ENCODE results near the gene TUT1. TPM values are rescaled to one million over a fixed set of nuclear protein-coding genes. Genes with fewer than 3 reads are reported as not detected.

TUT1 gene
- total RNA-seq, 1 experiment from 2014 or later: 27.2 TPM

- Histone ChIP-seq H3K36me3 (ENCODE audit: control insufficient read depth, insufficient read depth, low read length) (0 out of 2 replicates have a peak, but pooled peaks cover 3% of the 10 kb centered on the region), H3K9me3 (no peaks in the 10 kb centered on the region), H3K4me1 (peaks cover 30% of the 10 kb centered on the region), H3K4me3 (ENCODE audit: low read depth, low read length) (peak overlapping the region; percentile 87), H3K27me3 (replicated peaks; ENCODE audit: control insufficient read depth, insufficient read depth, low read length) (no peaks in the 10 kb centered on the region)
- CTCF ChIA-PET: interaction anchor here (0.5 to 2.4 kb wide), 18 partner anchors 8 to 357 kb away, joined by 3 to 19 read pairs (median 4); partner anchors contain the start of genes B3GAT3, C11orf98, CSKMT and EEF1G
- POLR2A ChIA-PET: interaction anchor here (0.6 to 1.6 kb wide), 7 partner anchors 10 to 221 kb away, joined by 3 to 8 read pairs (median 6); partner anchors contain the start of genes B3GAT3, C11orf98, CSKMT and EEF1G
- H3K36me3 Mint-ChIP-seq (ENCODE audit: insufficient read depth, unreplicated experiment): peaks cover 49% of the 10 kb centered on the region
- H3K27me3 Mint-ChIP-seq (ENCODE audit: insufficient read depth, unreplicated experiment): no peaks in the 10 kb centered on the region
- BruUV-seq (replicated peaks): no TSS peak
- peak in 1 of 2 experiments; percentile 40 for DNase-seq
- intact Hi-C loops (cut with micrococcal nuclease; ENCODE audit: unreplicated experiment): loop anchor here (1.0 to 5.0 kb wide), 3 partner anchors 9 to 35 kb away; partner anchors contain the start of genes B3GAT3, GANAB and TUT1
- TF ChIP-seq CTCF (IDR thresholded peaks at IDR 0.05; ENCODE audit: insufficient read depth in 1 of 2, low read depth in 1 of 2, low read length in 1 of 2, severe bottlenecking in 1 of 2, unreplicated experiment in 1 of 2): no peak
- peaks cover 41% of the 10 kb centered on the region for H3K4me1 Mint-ChIP-seq (ENCODE audit: low read depth, unreplicated experiment)
- H3K9me3 Mint-ChIP-seq (ENCODE audit: unreplicated experiment): no peaks in the 10 kb centered on the region
- H3K4me3 Mint-ChIP-seq (ENCODE audit: unreplicated experiment): peak overlapping the region; percentile 97
- peak overlapping the region; percentile 93 for H3K27ac Mint-ChIP-seq (ENCODE audit: unreplicated experiment)
Measured at GRCh38 chr11:62611705-62612365, 20.5 kb upstream of the TUT1 start.

- no peak for TF ChIP-seq CTCF (IDR thresholded peaks at IDR 0.05; ENCODE audit: insufficient read depth in 1 of 2, low read depth in 1 of 2, low read length in 1 of 2, severe bottlenecking in 1 of 2, unreplicated experiment in 1 of 2)
- TSS peak; percentile 9 for BruUV-seq (replicated peaks)
- H3K4me1 ChIP-seq: peaks cover 36% of the 10 kb centered on the region
Measured at GRCh38 chr11:62610814-62611704, 19.7 kb upstream of the TUT1 start.

More at GRCh38 chr11:62610814-62611704, 19.7 kb upstream of the TUT1 start:
- Mint-ChIP-seq H3K36me3 (ENCODE audit: insufficient read depth, unreplicated experiment) (peaks cover 47% of the 10 kb centered on the region), H3K27ac (ENCODE audit: unreplicated experiment) (peak overlapping the region; percentile 93), H3K27me3 (ENCODE audit: insufficient read depth, unreplicated experiment) (no peaks in the 10 kb centered on the region), H3K9me3 (ENCODE audit: unreplicated experiment) (no peaks in the 10 kb centered on the region), H3K4me3 (ENCODE audit: unreplicated experiment) (peak overlapping the region; percentile 97), H3K4me1 (ENCODE audit: low read depth, unreplicated experiment) (peaks cover 44% of the 10 kb centered on the region)
- POLR2A ChIA-PET: interaction anchor here (0.6 to 1.6 kb wide), 7 partner anchors 10 to 221 kb away, joined by 3 to 8 read pairs (median 6); partner anchors contain the start of genes B3GAT3, C11orf98, CSKMT and EEF1G
- H3K4me3 ChIP-seq (ENCODE audit: low read depth, low read length): peak overlapping the region; percentile 87
- CTCF ChIA-PET: interaction anchor here (0.6 to 2.4 kb wide), 12 partner anchors 8 to 232 kb away, joined by 3 to 19 read pairs (median 5); partner anchors contain the start of genes B3GAT3, C11orf98, CSKMT and MTA2
- intact Hi-C loops (cut with micrococcal nuclease; ENCODE audit: unreplicated experiment): loop anchor here (5.0 kb wide), 1 partner anchor 36 kb away; the partner anchor contains the start of gene GANAB
- 0 out of 2 replicates have a peak, but pooled peaks cover 3% of the 10 kb centered on the region for H3K36me3 ChIP-seq (ENCODE audit: control insufficient read depth, insufficient read depth, low read length)
- H3K27me3 ChIP-seq (replicated peaks; ENCODE audit: control insufficient read depth, insufficient read depth, low read length): no peaks in the 10 kb centered on the region
- H3K9me3 ChIP-seq: no peaks in the 10 kb centered on the region
- no peak for DNase-seq

All from Caco-2 (cell line).